Measurements from ENCODE around the gene THY1. TPM values are rescaled to one million over a fixed set of nuclear protein-coding genes. Genes with fewer than 3 reads are reported as not detected.
"Not testable (repeated sequence)": the region's sequence is repeated elsewhere in the genome, so short reads cannot be mapped to it uniquely, and the experiment has no call there.

The THY1 gene
- total RNA-seq, 3 donors from 2014 or later = 2.8 to 32.5 (median 28.3) TPM

- Histone ChIP-seq H3K4me1 (ENCODE audit: low read depth) (no peaks in the 10 kb centered on the region), H3K36me3 (ENCODE audit: low read depth) (no peaks in the 10 kb centered on the region), H3K9me3 (no peaks in the 10 kb centered on the region), H3K4me3 (no peak overlapping the region)
- TF ChIP-seq CTCF (IDR thresholded peaks at IDR 0.05) = no peak
- intact Hi-C loops (cut with DNase I, micrococcal nuclease) = no loop called here
- DNase-seq = no peak
- no peak for ATAC-seq
These were observed 34.9 kb downstream of the THY1 start for GRCh38 chr11:119388103-119388502.

- H3K36me3 ChIP-seq (ENCODE audit: low read depth) = no peaks in the 10 kb centered on the region
- no peak for ATAC-seq
- H3K4me3 ChIP-seq = no peak overlapping the region
- intact Hi-C loops (cut with DNase I, micrococcal nuclease) = no loop called here
- no peak for TF ChIP-seq CTCF (IDR thresholded peaks at IDR 0.05)
- H3K4me1 ChIP-seq (ENCODE audit: low read depth) = peaks cover 7% of the 10 kb centered on the region
- H3K9me3 ChIP-seq = no peaks in the 10 kb centered on the region
- no peak for DNase-seq
These were observed 38.6 kb downstream of the THY1 start for GRCh38 chr11:119384332-119384731.

- H3K36me3 ChIP-seq (ENCODE audit: low read depth); intact Hi-C loops (cut with DNase I, micrococcal nuclease); DNase-seq; ATAC-seq; H3K9me3 ChIP-seq; H3K4me3 ChIP-seq; H3K4me1 ChIP-seq (ENCODE audit: low read depth): not testable (repeated sequence)
These were observed 40.5 kb downstream of the THY1 start for GRCh38 chr11:119382513-119382912.

- no peak for DNase-seq
- no peak for TF ChIP-seq CTCF (IDR thresholded peaks at IDR 0.05)
- Histone ChIP-seq H3K4me3 (no peak overlapping the region), H3K9me3 (no peaks in the 10 kb centered on the region), H3K36me3 (ENCODE audit: low read depth) (no peaks in the 10 kb centered on the region), H3K4me1 (ENCODE audit: low read depth) (peaks cover 7% of the 10 kb centered on the region)
- intact Hi-C loops (cut with DNase I, micrococcal nuclease) = no loop called here
- ATAC-seq = no peak
These were observed 40.9 kb downstream of the THY1 start for GRCh38 chr11:119382101-119382500.

- intact Hi-C loops (cut with DNase I, micrococcal nuclease) = no loop called here
- Histone ChIP-seq H3K36me3 (ENCODE audit: low read depth) (no peaks in the 10 kb centered on the region), H3K4me1 (ENCODE audit: low read depth) (peaks cover 7% of the 10 kb centered on the region), H3K4me3 (peak within 1 kb of the TSS; percentile 9), H3K9me3 (no peaks in the 10 kb centered on the region)
- ATAC-seq (peak; percentile 99), DNase-seq (peak; percentile 95 to 99 (median 98))
- peak; percentile 92 for TF ChIP-seq CTCF (IDR thresholded peaks at IDR 0.05)
These were observed 41.6 kb downstream of the THY1 start, which contains the start of gene USP2 for GRCh38 chr11:119381181-119381988. USP2 (minus strand) TSS chr11:119381690; CDS start chr11:119373480, 8,210 bp downstream.

- intact Hi-C loops (cut with DNase I, micrococcal nuclease) = no loop called here
- Histone ChIP-seq H3K4me1 (ENCODE audit: low read depth) (peaks cover 9% of the 10 kb centered on the region), H3K9me3 (no peaks in the 10 kb centered on the region), H3K36me3 (ENCODE audit: low read depth) (no peaks in the 10 kb centered on the region), H3K4me3 (no peak overlapping the region)
- no peak for ATAC-seq
- no peak for TF ChIP-seq CTCF (IDR thresholded peaks at IDR 0.05)
- no peak for DNase-seq
These were observed 42.2 kb downstream of the THY1 start for GRCh38 chr11:119380827-119381180.
